Loucy (cell line): ENCODE data around the gene KCNJ11.

Experiments
- EZH2phosphoT487 ChIP-seq: fragments of 200-600 bp; IDR thresholded peaks from 2 replicates; pipeline ENCODE4 v1.6.1; 2018; ENCODE audit warnings: antibody characterized with exemption, mild to moderate bottlenecking, moderate library complexity, borderline replicate concordance
- TF ChIP-seq, protein P1 (sequence below): fragments of 200-600 bp; sonication (generic); conservative IDR thresholded peaks from 2 replicates; pipeline ENCODE4 v1.5.1; 2014; ENCODE audit warnings: mild to moderate bottlenecking, antibody characterized with exemption, low read length

DNA sequence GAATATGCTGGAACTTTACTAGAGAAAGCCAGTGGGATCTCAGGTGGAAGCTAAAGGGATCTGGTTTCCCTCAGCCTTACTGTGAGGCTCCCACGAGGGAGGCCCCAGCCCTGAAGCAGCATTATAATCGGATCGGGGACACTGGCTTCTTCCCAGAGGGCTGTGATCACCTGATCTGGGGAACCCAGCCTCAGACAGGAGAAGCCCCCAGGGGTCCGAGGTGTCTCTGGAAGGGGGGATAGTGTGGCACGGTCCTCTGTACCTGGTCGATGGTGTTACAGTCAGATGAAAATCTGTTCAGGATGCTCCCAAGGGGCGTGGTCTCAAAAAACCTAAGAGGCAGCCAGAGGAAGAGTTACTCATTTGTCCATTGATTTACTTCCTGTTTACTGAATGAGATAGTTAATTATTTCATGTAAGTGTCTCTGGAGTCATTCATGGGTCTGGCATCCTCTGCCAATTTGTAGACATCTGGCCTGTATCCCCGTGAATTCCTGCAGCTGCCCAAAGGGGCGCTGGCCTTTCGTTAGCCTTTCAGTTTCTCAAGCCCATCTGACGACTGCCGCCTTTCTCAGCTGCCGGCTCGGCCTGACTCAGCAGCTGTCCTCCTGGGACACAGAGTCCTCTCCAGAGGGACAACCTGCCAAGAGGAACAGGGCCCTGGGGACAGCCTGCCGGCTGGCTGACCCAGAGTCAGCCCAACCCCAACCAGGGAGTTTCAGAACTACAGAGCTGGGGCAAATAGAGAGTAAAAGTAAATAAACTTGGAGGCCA, 17.0 kb upstream of the KCNJ11 start:
- TF ChIP-seq, protein P1, sequence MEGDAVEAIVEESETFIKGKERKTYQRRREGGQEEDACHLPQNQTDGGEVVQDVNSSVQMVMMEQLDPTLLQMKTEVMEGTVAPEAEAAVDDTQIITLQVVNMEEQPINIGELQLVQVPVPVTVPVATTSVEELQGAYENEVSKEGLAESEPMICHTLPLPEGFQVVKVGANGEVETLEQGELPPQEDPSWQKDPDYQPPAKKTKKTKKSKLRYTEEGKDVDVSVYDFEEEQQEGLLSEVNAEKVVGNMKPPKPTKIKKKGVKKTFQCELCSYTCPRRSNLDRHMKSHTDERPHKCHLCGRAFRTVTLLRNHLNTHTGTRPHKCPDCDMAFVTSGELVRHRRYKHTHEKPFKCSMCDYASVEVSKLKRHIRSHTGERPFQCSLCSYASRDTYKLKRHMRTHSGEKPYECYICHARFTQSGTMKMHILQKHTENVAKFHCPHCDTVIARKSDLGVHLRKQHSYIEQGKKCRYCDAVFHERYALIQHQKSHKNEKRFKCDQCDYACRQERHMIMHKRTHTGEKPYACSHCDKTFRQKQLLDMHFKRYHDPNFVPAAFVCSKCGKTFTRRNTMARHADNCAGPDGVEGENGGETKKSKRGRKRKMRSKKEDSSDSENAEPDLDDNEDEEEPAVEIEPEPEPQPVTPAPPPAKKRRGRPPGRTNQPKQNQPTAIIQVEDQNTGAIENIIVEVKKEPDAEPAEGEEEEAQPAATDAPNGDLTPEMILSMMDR = no peak
- no peak for TF ChIP-seq EZH2phosphoT487
